NOMO-1 treated with dmso at 0.1 percent for 144 hours (cell line): ENCODE data around the gene C2orf15.
"Not testable (repeated sequence)": the region's sequence is repeated elsewhere in the genome, so short reads cannot be mapped to it uniquely, and the experiment has no call there.

Source experiments
- DNase-seq: peaks from one replicate; lab custom pipeline; 2025; ENCODE audit not compliant: unreplicated experiment; lab: John Stamatoyannopoulos, UW

The C2orf15 gene

DNA sequence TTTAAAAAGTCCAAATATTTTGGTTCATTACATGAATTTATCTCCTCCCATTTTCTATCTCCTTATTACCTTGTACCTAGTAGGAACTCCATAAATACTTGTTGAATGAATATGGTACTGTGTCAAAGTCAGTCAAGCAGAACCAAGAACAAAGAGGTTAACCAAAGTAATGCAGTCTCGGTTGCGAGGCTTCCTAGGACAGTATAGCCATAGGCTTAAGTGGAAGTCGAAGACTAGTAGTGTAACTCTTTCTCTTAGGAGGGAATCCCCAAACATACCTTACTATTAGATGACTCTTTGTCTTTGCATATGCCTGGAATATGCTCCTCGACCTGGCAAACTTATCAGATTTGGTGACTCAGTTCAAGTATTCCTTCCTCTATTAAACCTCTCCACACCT lies 18.1 kb downstream of the C2orf15 start:
- no peak for DNase-seq

DNA sequence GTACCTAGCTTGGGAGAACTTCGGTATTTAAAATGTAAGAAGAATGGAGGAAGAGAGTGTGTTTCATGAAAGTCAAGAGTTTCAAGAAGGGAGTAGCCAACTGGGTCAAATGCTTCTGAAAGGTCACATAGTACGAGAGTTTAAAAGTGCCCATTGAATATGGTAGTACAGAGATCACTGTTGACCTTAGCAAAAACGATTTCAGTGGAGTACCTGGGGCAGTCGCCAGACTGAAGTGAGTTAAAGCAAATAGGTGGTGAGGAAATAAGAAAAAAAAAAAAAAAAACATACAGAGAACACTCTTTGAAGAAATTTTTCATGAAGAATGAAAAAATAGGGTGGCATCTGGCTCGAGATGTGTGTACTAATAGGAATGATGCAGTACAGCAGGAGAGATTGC lies 24.7 kb downstream of the C2orf15 start:
- no peak for DNase-seq

DNA sequence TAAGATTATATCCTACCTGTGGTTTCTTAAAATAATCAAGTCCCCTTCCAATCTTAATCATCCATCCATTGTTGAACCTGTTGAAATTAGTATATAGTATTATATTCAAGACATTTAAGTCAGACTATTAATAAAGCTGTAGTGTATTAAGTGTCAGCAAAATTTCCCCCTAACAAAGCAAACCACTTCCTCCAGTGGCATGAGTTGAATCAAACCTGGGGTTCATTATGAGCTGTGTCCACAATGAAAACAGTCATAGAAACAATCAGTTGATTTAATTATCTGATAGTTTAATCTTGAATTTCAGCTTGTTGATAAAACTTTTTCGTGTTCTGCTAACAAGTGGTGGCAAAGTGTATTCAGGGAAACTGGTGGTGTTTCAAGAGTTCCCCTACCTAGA lies 28.0 kb downstream of the C2orf15 start:
- no peak for DNase-seq

DNA sequence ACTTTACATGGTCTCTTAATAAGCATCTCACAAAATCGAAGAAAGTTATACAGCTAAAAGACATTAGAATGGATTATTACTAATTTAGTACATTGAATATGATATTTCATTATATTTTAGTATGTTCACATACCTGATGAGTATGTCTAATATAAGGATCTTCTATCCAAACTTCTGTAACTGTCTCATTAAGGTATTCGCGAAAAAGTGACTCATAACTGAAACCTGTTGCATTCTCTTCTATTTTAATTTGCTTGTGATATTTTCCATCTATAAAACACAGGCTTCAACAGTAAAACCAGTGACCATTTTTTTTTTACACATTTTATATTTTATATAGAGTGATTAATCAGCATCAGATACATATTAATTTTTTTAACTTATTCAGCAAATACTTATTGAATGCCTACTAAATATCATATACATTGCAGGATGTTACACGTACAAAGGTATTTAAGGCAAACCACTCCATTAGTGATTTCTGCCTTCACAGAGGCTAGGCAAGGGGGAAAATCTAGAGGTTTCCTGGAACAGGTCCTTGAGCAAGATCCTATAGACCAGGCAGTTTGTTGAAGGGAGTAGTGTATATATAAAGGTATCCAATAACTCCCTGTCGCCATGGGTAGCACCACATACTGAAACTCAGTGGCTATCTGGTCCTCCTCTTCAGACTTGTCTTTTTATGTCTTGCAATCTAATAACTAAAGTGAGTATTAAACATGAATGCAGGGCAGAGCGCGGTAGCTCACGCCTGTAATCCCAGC lies 30.1 kb downstream of the C2orf15 start:
- DNase-seq = no peak

DNA sequence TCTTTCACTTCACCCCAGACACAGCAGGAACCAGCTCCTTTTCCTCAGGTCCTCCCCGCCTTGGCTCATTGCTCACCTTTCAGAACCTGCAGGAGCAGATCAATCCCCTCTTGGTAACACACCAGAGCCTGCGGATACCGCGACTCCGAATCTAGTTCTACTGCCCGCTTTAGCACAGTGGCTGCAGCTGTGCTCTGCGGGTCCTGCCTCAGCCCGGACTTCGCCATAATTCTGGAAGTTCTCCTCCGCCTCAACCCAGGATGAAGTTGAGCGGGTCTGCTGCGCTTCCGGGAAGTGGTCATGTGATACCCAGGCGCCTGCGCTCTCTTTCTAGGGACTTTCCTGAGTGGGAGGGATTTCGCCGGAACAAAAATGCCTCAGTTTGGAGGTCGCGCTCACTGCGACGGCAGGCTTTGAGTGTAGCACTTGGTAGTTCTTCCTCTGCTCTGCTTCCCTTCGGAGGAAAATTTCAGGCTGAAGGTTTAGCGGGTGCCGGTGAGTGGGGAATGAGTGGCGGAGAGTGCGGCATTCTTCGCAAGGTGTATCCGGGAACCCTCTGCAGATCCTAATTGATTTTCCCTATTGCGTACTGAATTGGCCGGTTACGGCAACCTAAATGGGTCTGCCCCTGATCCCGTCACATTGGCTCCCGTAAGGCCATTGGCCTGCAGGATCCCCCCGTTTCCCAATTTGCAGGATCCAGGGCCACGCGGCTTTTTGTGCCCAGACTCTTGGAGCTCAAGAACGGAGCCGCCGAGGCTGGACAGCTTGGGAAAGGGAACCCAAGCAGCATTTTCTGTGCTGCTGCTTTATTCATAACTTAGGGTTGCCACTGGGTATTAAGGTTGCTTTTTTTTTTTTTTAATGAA lies 39.5 kb downstream of the C2orf15 start, which contains the start of the genes MITD1 and MRPL30:
MITD1 (minus strand) TSS at position 304 of the 869 bp plus-strand sequence; CDS start at position 227, 77 bp downstream.
MRPL30 (plus strand) TSS at position 430 of the 869 bp plus-strand sequence. CDS start 5,020 bp downstream, outside the sequence.
- DNase-seq = peak; percentile 89

DNA sequence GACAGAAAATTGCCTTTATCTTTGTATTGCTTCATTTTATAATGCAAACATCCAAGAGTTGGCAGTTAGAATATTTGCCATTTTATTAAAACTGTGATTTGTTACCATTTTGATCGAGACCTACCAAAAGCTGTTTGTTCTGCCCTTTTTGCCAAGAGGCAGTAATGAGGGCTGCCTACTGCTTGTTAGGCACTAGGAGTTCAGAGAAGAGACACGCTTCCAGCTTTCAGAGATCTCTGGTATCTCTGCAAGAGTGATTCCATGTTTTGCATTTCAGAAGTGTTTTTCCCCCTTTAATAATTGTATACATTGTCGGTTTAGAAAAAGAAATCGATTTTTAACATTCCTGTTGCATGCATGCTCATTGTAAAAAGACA lies 40.1 kb downstream of the C2orf15 start:
- DNase-seq = no peak

DNA sequence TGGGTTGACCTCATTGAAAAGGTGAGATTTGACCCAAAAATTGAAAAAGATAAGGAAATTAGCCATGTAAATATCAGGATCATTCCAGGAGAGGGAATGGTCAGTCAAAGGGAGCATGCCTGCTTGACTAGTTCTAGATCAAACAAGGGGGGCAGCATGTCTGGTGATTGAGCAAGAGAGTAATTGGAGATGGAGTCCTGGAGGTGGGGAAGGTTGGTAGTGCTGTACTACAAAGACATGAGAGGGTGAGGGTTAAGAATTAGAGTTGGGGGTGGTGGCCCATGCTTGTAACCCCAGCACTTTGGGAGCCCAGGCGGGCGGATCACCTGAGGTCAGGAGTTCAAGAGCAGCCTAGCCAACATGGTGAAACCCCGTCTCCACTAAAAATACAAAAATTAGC lies 41.5 kb downstream of the C2orf15 start:
- DNase-seq = no peak

DNA sequence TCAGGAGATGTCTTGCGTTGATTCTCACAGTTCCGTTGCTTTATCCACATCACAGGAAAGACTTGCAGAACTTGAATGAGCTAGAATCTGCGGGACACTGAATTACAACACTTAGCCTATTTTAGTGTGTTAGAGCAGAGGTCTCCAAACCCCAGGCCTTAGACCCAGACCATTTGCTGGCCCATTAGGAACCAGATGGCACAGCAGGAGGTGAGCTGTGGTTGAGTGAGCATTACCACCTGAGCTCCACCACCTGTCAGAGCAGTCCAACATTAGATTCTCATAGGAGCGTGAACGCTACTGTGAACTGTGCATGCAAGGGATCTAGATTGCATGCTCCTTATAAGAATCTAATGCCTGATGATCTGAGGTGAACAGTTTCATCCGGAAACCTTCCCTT lies 43.3 kb downstream of the C2orf15 start:
- DNase-seq = no peak

DNA sequence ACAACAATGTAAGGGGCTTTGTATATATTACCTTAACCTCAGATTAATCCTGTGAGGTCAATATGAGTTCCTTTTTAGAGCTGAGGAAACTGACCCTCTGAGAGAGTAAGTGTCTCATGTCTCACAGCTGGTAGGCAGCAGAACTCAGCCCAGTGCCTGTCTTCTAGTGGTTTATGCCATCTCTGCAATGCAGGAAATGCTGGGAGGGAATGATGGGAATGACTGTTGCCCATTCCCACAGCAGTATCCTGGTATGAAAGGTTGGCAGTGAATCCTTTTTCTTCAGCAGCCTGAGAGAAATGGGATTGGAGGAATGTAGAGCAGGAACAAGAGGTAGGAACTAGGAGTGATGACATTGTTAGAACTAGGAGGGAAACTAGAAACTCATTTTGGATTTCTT lies 45.5 kb downstream of the C2orf15 start:
- no peak for DNase-seq

DNA sequence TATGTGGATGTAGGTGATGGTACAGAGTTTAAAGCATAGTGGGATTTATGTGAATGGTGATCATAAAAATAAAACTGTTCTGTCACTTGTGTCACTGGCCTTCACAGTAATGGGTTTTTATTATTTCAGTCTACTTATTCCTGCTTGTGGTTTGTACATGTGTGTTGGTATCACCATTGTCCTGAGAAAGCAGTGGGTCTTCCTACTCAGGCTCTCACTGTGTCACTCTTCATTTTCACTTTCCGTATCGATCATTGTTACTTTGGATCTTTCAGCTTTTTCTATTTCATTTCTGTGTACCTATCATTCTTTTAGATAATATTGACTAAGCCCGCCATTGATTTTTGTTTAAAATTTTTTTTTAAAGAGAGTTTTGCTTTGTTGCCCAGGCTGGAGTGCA lies 46.9 kb downstream of the C2orf15 start:
- no peak for DNase-seq

DNA sequence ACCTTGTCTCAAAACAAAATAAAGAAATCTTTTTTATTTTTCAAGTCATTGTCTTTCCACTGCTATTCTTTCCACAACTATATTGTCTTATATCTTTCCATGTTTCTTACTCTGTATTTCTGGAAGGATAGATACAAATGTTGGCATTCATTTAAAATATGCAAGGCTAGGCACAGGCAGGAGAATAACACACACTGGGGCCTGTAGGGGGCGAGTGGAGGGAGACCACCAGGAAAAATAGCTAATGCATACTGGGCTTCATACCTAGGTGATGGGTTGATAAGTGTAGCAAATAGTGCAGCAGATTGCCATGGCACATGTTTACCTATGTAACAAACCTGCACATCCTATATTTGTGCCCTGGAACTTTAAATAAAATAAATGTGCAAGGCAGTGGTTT lies 49.0 kb downstream of the C2orf15 start:
- DNase-seq = no peak

DNA sequence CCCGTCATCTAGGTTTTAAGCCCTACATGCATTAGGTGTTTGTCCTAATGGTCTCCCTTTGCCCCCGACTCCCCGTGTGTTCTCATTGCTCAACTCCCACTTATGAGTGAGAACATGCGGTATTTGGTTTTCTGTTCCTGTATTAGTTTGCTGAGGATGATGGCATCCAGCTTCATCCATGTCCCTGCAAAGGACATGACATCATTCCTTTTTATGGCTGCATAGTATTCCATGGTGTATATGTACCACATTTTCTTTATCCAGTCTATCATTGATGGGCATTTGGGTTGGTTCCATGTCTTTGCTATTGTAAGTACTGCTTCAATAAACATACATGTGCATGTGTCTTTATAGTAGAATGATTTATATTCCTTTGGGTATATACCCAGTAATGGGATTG lies 50.9 kb downstream of the C2orf15 start:
- not testable (repeated sequence) for DNase-seq

DNA sequence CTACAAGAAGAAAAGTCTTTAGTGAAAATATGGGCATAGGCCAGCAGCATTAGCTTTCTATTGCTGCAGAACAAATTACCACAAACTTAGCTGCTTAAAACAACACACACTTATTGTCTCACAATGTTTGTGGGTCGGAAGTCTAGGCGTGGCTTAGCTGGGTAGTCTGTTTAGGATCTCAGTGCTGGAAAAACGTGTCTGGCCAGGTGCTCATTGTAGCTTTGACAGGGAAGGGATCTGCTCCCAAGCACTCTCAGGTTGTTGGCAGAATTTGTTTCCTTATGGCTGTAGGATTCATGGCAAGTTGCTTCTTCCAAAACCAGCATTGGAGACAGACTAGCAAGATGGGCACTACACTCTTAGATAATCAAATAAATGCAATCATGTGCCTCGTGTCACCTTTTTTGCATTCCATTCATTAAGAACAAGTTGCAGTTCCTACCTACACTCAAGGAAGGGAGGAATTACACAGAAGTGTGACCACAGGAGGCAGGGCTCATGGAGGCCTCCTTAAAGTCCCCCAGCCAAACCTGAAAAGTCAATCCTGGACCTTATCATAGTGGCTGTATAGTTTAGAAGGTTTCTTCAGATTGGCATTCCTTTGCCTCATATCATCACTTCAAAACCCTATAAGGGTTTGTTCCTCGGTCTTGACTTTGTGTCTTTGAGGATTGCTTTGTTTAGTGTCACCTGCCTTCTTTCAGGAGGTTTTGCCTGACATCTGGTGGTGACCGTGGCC lies 56.8 kb downstream of the C2orf15 start:
- no peak for DNase-seq

DNA sequence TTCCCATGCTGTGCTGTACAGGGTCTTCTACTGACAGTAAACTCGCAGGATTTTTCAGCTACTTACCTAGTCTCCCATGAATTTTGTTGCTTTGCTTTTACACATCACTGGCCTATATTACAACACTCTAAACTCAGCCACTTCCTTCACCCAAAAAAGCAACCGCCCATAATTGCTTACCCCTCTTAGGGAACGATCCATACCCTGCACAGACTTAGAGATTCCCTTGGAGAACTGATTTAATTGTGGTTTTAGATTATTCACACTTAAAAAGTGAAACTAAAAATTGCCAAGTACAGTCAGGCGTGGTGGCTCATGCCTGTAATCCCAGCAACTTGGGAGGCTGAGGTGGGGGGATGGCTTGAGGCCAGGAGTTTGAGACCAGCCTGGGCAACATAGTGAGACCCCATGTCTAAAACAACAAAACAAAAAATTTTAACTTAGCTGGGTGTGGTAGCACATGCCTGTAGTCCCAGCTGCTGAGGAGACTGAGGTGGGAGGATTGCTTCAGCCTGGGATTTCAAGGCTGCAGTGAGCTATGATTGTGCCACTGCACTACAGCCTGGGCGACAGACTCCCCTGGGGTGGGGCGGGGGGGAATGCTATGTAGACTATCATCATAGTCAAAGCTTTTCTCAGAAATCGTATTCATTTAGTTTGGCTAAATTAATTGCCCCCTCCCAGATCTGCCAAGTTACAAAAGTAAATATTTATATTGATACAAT lies 58.7 kb downstream of the C2orf15 start:
- peak; percentile 5 for DNase-seq
